Spleen (tissue), 7 donors: ENCODE data around the gene GAS6.

Experiments used
- POLR2A ChIP-seq, 3 donors: fragments of 450-650 bp; IDR thresholded peaks; one replicate each; pipeline ENCODE4 v1.5.1; 2017; ENCODE audit warnings: antibody characterized with exemption in 3 of 3, mild to moderate bottlenecking in 1 of 3
- POLR2AphosphoS5 ChIP-seq, 3 donors: sonication (generic); formaldehyde crosslinking; IDR thresholded peaks; one replicate each; pipeline ENCODE4 v1.5.1; 2017; ENCODE audit warnings: antibody characterized with exemption in 3 of 3
- TF ChIP-seq, protein P1 (sequence below), 11 experiments: fragments of 200-600 bp in 7 of 11; fragments of 450-650 bp in 4 of 11; sonication (generic) in 4 of 11; IDR thresholded peaks in 8 of 11; conservative IDR thresholded peaks in 3 of 11; 1 replicate in 7 of 11; 2 replicates in 4 of 11; pipeline versions ENCODE4 v1.4.0 to v1.8.0; 2016 to 2021; ENCODE audit warnings: antibody characterized with exemption in 11 of 11, inconsistent platforms in 4 of 11, mild to moderate bottlenecking in 1 of 11
- donor health status: DM: no; HTN: no; CAD: no; lungs with moderate emphysema.
- donor health status: DM: no; HTN: no; CAD: no.
- donor health status: DM: no; HTN: no; CAD: no.

DNA sequence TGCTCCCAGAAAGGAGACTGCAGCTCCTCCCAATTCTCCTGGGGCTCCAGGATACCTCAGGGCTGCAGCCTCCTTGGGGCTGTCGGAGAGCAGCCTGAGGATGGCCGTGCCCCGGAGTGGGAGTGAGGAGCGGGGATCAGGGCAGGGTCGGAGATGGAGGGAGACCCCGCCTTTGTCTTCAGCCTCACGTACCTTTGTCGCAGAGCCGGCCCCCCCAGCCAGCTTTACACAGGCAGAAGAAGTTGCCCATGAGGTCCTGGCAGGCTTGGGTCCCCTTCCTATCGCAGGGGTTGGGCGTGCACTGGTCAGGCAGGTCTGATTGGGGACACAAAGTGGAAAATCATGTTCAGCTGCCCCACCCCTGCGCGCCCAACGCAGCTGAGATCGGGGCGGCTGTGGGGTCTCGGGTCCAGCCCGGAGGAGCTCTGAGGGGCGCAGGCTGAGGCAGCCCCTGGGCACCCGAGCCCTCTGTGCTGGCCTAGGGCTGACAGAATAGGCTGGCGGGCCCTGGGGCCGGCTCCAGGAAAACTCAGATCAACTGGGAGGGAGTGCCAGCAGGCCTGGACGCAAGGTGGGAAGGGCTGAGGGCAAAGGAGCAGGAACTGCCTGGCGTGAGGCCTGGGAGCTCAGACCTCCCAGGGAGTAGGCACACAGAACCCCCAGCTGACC, 24.2 kb downstream of the GAS6 start:
- TF ChIP-seq, protein P1, sequence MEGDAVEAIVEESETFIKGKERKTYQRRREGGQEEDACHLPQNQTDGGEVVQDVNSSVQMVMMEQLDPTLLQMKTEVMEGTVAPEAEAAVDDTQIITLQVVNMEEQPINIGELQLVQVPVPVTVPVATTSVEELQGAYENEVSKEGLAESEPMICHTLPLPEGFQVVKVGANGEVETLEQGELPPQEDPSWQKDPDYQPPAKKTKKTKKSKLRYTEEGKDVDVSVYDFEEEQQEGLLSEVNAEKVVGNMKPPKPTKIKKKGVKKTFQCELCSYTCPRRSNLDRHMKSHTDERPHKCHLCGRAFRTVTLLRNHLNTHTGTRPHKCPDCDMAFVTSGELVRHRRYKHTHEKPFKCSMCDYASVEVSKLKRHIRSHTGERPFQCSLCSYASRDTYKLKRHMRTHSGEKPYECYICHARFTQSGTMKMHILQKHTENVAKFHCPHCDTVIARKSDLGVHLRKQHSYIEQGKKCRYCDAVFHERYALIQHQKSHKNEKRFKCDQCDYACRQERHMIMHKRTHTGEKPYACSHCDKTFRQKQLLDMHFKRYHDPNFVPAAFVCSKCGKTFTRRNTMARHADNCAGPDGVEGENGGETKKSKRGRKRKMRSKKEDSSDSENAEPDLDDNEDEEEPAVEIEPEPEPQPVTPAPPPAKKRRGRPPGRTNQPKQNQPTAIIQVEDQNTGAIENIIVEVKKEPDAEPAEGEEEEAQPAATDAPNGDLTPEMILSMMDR (IDR thresholded peaks at IDR 0.05 in 8 of 11, conservative IDR thresholded peaks at IDR 0.05 in 3 of 11) = no peak
- peak in 1 of 3 donors; percentile 28 for TF ChIP-seq POLR2AphosphoS5 (IDR thresholded peaks at IDR 0.05)
- TF ChIP-seq POLR2A (IDR thresholded peaks at IDR 0.05) = no peak
